ENCODE results near the gene PACS2. TPM values are rescaled to one million over a fixed set of nuclear protein-coding genes. Genes with fewer than 3 reads are reported as not detected.

The PACS2 gene
- total RNA-seq, 3 donors from 2014 or later (not counting 1 experiment from before 2014, with no cell fraction given), result 58.4 to 76.5 (median 69.2) TPM

DNA sequence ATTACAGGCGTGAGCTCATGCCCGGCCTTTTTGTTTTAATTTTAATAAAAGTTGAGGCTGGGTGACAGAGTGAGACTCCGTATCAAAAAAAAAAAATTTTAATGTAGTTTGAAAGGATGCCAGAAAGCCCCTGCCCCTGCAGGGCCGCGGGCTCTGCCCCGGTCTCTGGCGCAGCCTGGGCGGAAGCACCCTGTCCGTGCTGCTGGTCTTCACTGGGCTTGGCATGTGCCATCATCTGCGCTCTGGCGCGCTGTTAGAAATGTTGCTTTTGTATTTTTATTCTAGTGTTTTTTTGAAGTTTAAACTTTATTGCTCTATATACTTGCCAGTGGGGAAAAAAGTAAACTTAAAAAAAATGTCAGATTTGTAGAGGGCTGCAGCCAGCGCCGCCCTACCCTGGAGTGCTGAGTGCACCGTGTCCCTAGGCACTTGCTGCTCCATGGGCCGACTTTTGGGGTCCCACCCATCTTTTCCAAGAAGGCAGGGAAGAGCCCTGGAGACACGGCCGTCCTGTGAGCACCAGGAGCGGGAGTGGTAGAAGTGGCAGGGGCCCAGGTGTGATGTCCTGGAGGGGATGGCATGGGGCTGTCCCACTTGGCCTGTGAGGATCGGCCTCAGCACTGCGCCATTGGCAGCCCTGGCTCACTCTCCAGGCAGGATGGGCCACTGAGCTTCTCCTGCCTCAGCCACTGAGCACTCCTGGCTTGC lies 109.1 kb downstream of the PACS2 start:
- WGBS (ENCODE audit: insufficient coverage), result 97% methylated on average over 21 of the region's 21 CpGs
- no peak overlapping the region for H3K4me3 ChIP-seq (ENCODE audit: low read length)
- ATAC-seq, result no peak
- no peak overlapping the region for H3K27ac ChIP-seq (ENCODE audit: low read length)
- H3K4me1 Mint-ChIP-seq, result peaks cover 47 to 50% of the 10 kb centered on the region in 2 donors
- no peak overlapping the region for H3K27ac Mint-ChIP-seq
- TF ChIP-seq, protein P1, sequence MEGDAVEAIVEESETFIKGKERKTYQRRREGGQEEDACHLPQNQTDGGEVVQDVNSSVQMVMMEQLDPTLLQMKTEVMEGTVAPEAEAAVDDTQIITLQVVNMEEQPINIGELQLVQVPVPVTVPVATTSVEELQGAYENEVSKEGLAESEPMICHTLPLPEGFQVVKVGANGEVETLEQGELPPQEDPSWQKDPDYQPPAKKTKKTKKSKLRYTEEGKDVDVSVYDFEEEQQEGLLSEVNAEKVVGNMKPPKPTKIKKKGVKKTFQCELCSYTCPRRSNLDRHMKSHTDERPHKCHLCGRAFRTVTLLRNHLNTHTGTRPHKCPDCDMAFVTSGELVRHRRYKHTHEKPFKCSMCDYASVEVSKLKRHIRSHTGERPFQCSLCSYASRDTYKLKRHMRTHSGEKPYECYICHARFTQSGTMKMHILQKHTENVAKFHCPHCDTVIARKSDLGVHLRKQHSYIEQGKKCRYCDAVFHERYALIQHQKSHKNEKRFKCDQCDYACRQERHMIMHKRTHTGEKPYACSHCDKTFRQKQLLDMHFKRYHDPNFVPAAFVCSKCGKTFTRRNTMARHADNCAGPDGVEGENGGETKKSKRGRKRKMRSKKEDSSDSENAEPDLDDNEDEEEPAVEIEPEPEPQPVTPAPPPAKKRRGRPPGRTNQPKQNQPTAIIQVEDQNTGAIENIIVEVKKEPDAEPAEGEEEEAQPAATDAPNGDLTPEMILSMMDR (IDR thresholded peaks at IDR 0.05), result no peak
- no peaks in the 10 kb centered on the region for H3K27me3 ChIP-seq (ENCODE audit: control insufficient read depth, insufficient read depth, low read length)
- no peaks in the 10 kb centered on the region for H3K36me3 Mint-ChIP-seq
- intact Hi-C loops (cut with micrococcal nuclease), result no loop called here
- no peaks in the 10 kb centered on the region for H3K9me3 Mint-ChIP-seq
- peaks cover 37% of the 10 kb centered on the region for H3K4me1 ChIP-seq (ENCODE audit: control insufficient read depth, insufficient read depth, low read length)
- no peak for DNase-seq
- no peaks in the 10 kb centered on the region for H3K36me3 ChIP-seq (ENCODE audit: control insufficient read depth, insufficient read depth, low read length)
- no peaks in the 10 kb centered on the region for H3K9me3 ChIP-seq (ENCODE audit: control insufficient read depth, insufficient read depth, low read length)
- H3K27me3 Mint-ChIP-seq (ENCODE audit: low read depth in 2 of 2), result no peaks in the 10 kb centered on the region
- H3K4me3 Mint-ChIP-seq, result peak overlapping the region; percentile 52

DNA sequence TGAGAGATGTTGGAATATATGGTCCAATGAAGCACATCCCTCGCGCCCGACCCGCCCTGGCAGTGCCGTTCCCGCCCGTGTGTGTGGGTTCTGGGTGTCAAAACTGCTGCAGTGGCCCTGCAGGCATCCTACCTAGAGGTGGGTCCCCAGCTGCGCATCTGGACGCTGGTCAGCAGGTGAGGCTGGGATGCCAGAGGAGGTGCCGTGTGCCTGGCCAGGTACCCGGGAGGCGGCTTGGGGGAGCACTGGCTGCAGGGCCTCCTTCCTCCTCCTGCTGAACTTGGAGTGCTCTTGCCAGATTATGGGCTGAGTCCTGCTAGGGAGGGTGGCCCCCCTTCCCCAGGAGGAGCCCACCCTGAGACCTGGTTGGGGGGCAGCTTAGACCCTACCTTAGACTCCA lies 110.3 kb downstream of the PACS2 start:
- intact Hi-C loops (cut with micrococcal nuclease), result no loop called here
- peaks cover 47 to 49% of the 10 kb centered on the region in 2 donors for H3K4me1 Mint-ChIP-seq
- no peaks in the 10 kb centered on the region for H3K27me3 Mint-ChIP-seq (ENCODE audit: low read depth in 2 of 2)
- no peak overlapping the region for H3K27ac Mint-ChIP-seq
- Histone ChIP-seq H3K27me3 (ENCODE audit: control insufficient read depth, insufficient read depth, low read length) (no peaks in the 10 kb centered on the region), H3K4me1 (ENCODE audit: control insufficient read depth, insufficient read depth, low read length) (peaks cover 28% of the 10 kb centered on the region), H3K4me3 (ENCODE audit: low read length) (no peak overlapping the region), H3K36me3 (ENCODE audit: control insufficient read depth, insufficient read depth, low read length) (no peaks in the 10 kb centered on the region), H3K9me3 (ENCODE audit: control insufficient read depth, insufficient read depth, low read length) (no peaks in the 10 kb centered on the region), H3K27ac (ENCODE audit: low read length) (no peak overlapping the region)
- ATAC-seq (no peak), DNase-seq (no peak)
- H3K36me3 Mint-ChIP-seq, result no peaks in the 10 kb centered on the region
- no peaks in the 10 kb centered on the region for H3K9me3 Mint-ChIP-seq
- no peak overlapping the region for H3K4me3 Mint-ChIP-seq
- WGBS (ENCODE audit: insufficient coverage), result 90% methylated on average over 12 of the region's 12 CpGs
- TF ChIP-seq, protein P1 (IDR thresholded peaks at IDR 0.05), result no peak

DNA sequence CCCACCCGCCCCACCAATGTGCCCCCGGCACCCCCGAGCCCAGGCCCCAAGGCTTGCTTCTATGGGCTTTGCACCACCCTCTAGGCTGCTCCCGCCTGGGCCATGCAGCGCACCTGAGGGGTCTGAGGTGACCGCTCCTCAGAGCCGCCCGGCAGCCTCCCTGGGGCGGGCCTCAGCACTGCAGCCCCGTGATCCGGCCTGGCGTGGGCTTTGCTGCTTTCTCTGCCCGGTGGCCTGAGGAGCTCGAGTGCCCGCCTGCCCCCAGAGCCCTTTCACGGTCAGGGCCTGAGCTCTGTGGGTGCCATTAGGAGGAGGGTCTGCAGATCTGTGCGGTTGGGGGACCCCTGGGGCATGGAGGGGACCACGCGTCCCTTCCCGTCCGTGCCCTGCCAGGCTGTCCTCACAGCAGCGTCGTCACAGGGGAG lies 111.3 kb downstream of the PACS2 start:
- H3K4me1 Mint-ChIP-seq, result peaks cover 45 to 46% of the 10 kb centered on the region in 2 donors
- DNase-seq (no peak), ATAC-seq (no peak)
- WGBS (ENCODE audit: insufficient coverage), result 95% methylated on average over 23 of the region's 23 CpGs
- H3K4me1 ChIP-seq (ENCODE audit: control insufficient read depth, insufficient read depth, low read length), result peaks cover 21% of the 10 kb centered on the region
- no peak overlapping the region for H3K4me3 Mint-ChIP-seq
- intact Hi-C loops (cut with micrococcal nuclease), result no loop called here
- H3K9me3 ChIP-seq (ENCODE audit: control insufficient read depth, insufficient read depth, low read length), result no peaks in the 10 kb centered on the region
- H3K27me3 Mint-ChIP-seq (ENCODE audit: low read depth in 2 of 2), result no peaks in the 10 kb centered on the region
- H3K9me3 Mint-ChIP-seq, result no peaks in the 10 kb centered on the region
- no peak overlapping the region for H3K4me3 ChIP-seq (ENCODE audit: low read length)
- no peak overlapping the region for H3K27ac Mint-ChIP-seq
- no peaks in the 10 kb centered on the region for H3K36me3 ChIP-seq (ENCODE audit: control insufficient read depth, insufficient read depth, low read length)
- no peaks in the 10 kb centered on the region for H3K27me3 ChIP-seq (ENCODE audit: control insufficient read depth, insufficient read depth, low read length)
- H3K36me3 Mint-ChIP-seq, result no peaks in the 10 kb centered on the region
- H3K27ac ChIP-seq (ENCODE audit: low read length), result no peak overlapping the region
- TF ChIP-seq, protein P1 (IDR thresholded peaks at IDR 0.05), result no peak
